HG03135 (cell line): Measurements from ENCODE around the gene TRIM62.

Source experiments
- ATAC-seq: cut with Tn5 transposase; IDR thresholded peaks from one replicate; pipeline ENCODE4 v1.9.1; 2021; ENCODE audit warnings: mild to moderate bottlenecking, moderate library complexity; ENCODE audit not compliant: unreplicated experiment

TRIM62 gene

GRCh38 chr1:33180911-33181890, 642 bp downstream of the TRIM62 start:
- peak; percentile 61 for ATAC-seq

- ATAC-seq: no peak
Measured at GRCh38 chr1:33180226-33180910, 1.5 kb downstream of the TRIM62 start.

GRCh38 chr1:33178836-33179439, 2.9 kb downstream of the TRIM62 start:
- no peak for ATAC-seq

- no peak for ATAC-seq
Measured at GRCh38 chr1:33177996-33178540, 3.8 kb downstream of the TRIM62 start.

GRCh38 chr1:33176887-33177286, 5.0 kb downstream of the TRIM62 start:
- ATAC-seq: no peak

GRCh38 chr1:33176362-33176850, 5.4 kb downstream of the TRIM62 start:
- no peak for ATAC-seq

GRCh38 chr1:33175865-33176264, 6.0 kb downstream of the TRIM62 start:
- no peak for ATAC-seq

- no peak for ATAC-seq
Measured at GRCh38 chr1:33173091-33173490, 8.8 kb downstream of the TRIM62 start.

- ATAC-seq: no peak
Measured at GRCh38 chr1:33171977-33172813, 9.6 kb downstream of the TRIM62 start.

- ATAC-seq: no peak
Measured at GRCh38 chr1:33170351-33171274, 11.2 kb downstream of the TRIM62 start.

GRCh38 chr1:33169290-33170055, 12.4 kb downstream of the TRIM62 start:
- ATAC-seq: no peak

GRCh38 chr1:33168556-33169289, 13.1 kb downstream of the TRIM62 start:
- ATAC-seq: no peak

- no peak for ATAC-seq
Measured at GRCh38 chr1:33167650-33168447, 14.0 kb downstream of the TRIM62 start.

GRCh38 chr1:33165809-33166208, 16.0 kb downstream of the TRIM62 start:
- ATAC-seq: no peak

- ATAC-seq: no peak
Measured at GRCh38 chr1:33165209-33165608, 16.6 kb downstream of the TRIM62 start.

GRCh38 chr1:33163621-33164519, 18.0 kb downstream of the TRIM62 start:
- ATAC-seq: no peak
